Measurements from ENCODE around the gene TOP3B. TPM values are rescaled to one million over a fixed set of nuclear protein-coding genes. Genes with fewer than 3 reads are reported as not detected.

Gene TOP3B
- total and polyA plus RNA-seq, 9 of the 15 experiments (the other 6 are each of a cell fraction or from before 2014, with no cell fraction given) = 3.0 to 188 (median 112) TPM

DNA sequence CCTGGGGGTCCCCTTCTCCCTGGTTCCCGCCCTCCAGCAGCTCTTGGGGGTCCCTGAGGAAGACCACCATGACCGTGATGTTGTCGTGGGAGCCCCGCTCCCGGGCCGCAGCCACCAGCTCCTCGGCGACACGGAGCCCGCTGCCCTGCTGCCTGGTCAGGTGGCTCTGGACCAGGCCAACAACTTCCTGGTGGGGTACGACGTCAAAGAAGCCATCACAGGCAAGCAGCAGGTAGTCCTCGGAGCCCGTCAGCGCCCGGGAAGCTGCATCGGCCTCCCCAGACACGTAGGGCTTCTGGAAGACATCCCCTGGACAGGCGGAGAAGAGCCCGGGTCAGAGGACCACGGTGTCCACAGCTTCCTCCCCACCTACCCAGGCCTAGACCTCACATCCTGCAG, 59.4 kb downstream of the TOP3B start (continued):
- TF ChIP-seq MAX (CRISPR knock-in tag; IDR thresholded peaks at IDR 0.05) (peak; percentile 41), TGIF2 (CRISPR knock-in tag; IDR thresholded peaks at IDR 0.05) (no peak), KAT2B (IDR thresholded peaks at IDR 0.05; ENCODE audit: low read depth, low read length) (no peak), KDM2B (CRISPR knock-in tag; IDR thresholded peaks at IDR 0.05) (no peak), ETV1 (tag; conservative IDR thresholded peaks at IDR 0.05; ENCODE audit: low read depth) (no peak), SMAD1 (IDR thresholded peaks at IDR 0.05; ENCODE audit: low read depth, low read length, partially characterized antibody) (no peak), ZNF134 (CRISPR knock-in tag; conservative IDR thresholded peaks at IDR 0.05) (no peak), ZBTB26 (CRISPR knock-in tag; IDR thresholded peaks at IDR 0.05) (no peak), SFPQ (IDR thresholded peaks at IDR 0.05; ENCODE audit: low read depth, low read length) (no peak)
